Endothelial cell of umbilical vein (primary cell): Measurements from ENCODE around the gene ZNF407. TPM values are rescaled to one million over a fixed set of nuclear protein-coding genes. Genes with fewer than 3 reads are reported as not detected.

Source experiments
- BruUV-seq: library from RNA; stranded (reverse); fragments of 400-500 nt; replicated peaks from 2 replicates; lab custom pipeline; 2021; lab: Mats Ljungman, UMichigan
- CTCF ChIA-PET: fragments of 300-600, 350-600 bp; sonication (Branson Sonifier 250); formaldehyde crosslinking; loops from one replicate; lab custom pipeline; 2021; ENCODE audit warnings: antibody characterized with exemption, inconsistent platforms; lab: Charles Lee
- POLR2A ChIA-PET: fragments of 300-600, 350-600 bp; sonication (Branson Sonifier 250); formaldehyde crosslinking; loops from one replicate; lab custom pipeline; 2021; ENCODE audit warnings: antibody characterized with exemption, inconsistent platforms; lab: Charles Lee
- DNase-seq: peaks from one replicate; pipeline ENCODE4 v3.0.0-alpha.2; 2011; ENCODE audit warnings: low read depth, low spot score
- FAIRE-seq: peaks from 2 replicates; lab custom pipeline; 2011; peaks lifted over from hg19 to GRCh38; lab: Jason Lieb, UNC
- H2AFZ ChIP-seq: 2 replicates; pipeline ENCODE4 v1.6.0; 2012; ENCODE audit warnings: low read depth, low read length, control low read depth, inconsistent platforms
- H3K27ac ChIP-seq: 2 replicates; pipeline ENCODE4 v1.5.1; 2011; ENCODE audit warnings: low read depth, mild to moderate bottlenecking, control low read depth, low read length, moderate library complexity; ENCODE audit not compliant: insufficient read depth
- H3K27me3 ChIP-seq, 2 experiments: 2 replicates each; pipeline versions ENCODE4 v1.6.0 to v1.6.1; 2011; ENCODE audit warnings: low read length in 2 of 2, mixed read lengths in 1 of 2; ENCODE audit not compliant: control insufficient read depth in 2 of 2, insufficient read depth in 2 of 2
- H3K36me3 ChIP-seq, 2 experiments: 2 replicates in 1 of 2; 3 replicates in 1 of 2; pipeline ENCODE4 v1.5.1; 2011; ENCODE audit warnings: low read length in 2 of 2, mild to moderate bottlenecking in 1 of 2, moderate library complexity in 1 of 2; ENCODE audit not compliant: control insufficient read depth in 2 of 2, insufficient read depth in 2 of 2; ENCODE audit errors: extremely low read depth in 1 of 2
- H3K4me1 ChIP-seq: 3 replicates; pipeline ENCODE4 v1.5.1; 2011; ENCODE audit warnings: mild to moderate bottlenecking, low read length; ENCODE audit not compliant: control insufficient read depth, insufficient read depth; ENCODE audit errors: extremely low read depth
- H3K4me2 ChIP-seq: 2 replicates; pipeline ENCODE4 v1.6.1; 2011; ENCODE audit warnings: low read length, control low read depth, mixed read lengths; ENCODE audit not compliant: insufficient read depth
- H3K4me3 ChIP-seq, 3 experiments: fragments of 200-600 bp in 1 of 3; sonication (generic), shearing (Covaris generic) in 1 of 3; replicated peaks in 1 of 3; 2 replicates each; pipeline ENCODE4 v1.5.1; 2011 to 2016; ENCODE audit warnings: control low read depth in 3 of 3, low read length in 3 of 3, mild to moderate bottlenecking in 2 of 3, inconsistent platforms in 1 of 3, low read depth in 1 of 3, moderate library complexity in 1 of 3; ENCODE audit not compliant: insufficient read depth in 1 of 3
- H3K79me2 ChIP-seq: 2 replicates; pipeline ENCODE4 v1.6.0; 2012; ENCODE audit warnings: low read length, inconsistent platforms; ENCODE audit not compliant: control insufficient read depth, insufficient read depth
- H3K9ac ChIP-seq: replicated peaks from 2 replicates; pipeline ENCODE3; 2011; ENCODE audit warnings: low read length, control low read depth; ENCODE audit not compliant: insufficient read depth; ENCODE audit errors: extremely low read depth
- H3K9me1 ChIP-seq: replicated peaks from 3 replicates; pipeline ENCODE4 v1.6.0; 2011; ENCODE audit warnings: mild to moderate bottlenecking, low read length; ENCODE audit not compliant: control insufficient read depth, insufficient read depth; ENCODE audit errors: extremely low read depth
- H3K9me3 ChIP-seq: replicated peaks from 2 replicates; pipeline ENCODE4 v1.5.1; 2012; ENCODE audit warnings: low read length, inconsistent platforms; ENCODE audit not compliant: control insufficient read depth, insufficient read depth
- H4K20me1 ChIP-seq: replicated peaks from 2 replicates; pipeline ENCODE3; 2011; ENCODE audit warnings: mild to moderate bottlenecking, low read length; ENCODE audit not compliant: control insufficient read depth, insufficient read depth; ENCODE audit errors: extremely low read depth
- EZH2 ChIP-seq: IDR thresholded peaks from 2 replicates; pipeline ENCODE4 v1.6.1; 2012; ENCODE audit warnings: borderline replicate concordance, low read depth, mild to moderate bottlenecking, moderate library complexity, low read length, inconsistent platforms; ENCODE audit not compliant: severe bottlenecking
- FOS ChIP-seq: IDR thresholded peaks from 2 replicates; pipeline ENCODE4 v1.6.1; 2011; ENCODE audit warnings: mild to moderate bottlenecking, low read length, moderate library complexity, borderline replicate concordance; ENCODE audit not compliant: insufficient read depth
- GATA2 ChIP-seq: IDR thresholded peaks from 2 replicates; pipeline ENCODE4 v1.7.0; 2011; ENCODE audit warnings: low read depth, mild to moderate bottlenecking, moderate library complexity, mixed read lengths, low read length; ENCODE audit not compliant: insufficient read length, insufficient read depth
- JUN ChIP-seq: IDR thresholded peaks from 2 replicates; pipeline ENCODE4 v1.6.1; 2011; ENCODE audit warnings: borderline replicate concordance, low read depth; ENCODE audit not compliant: insufficient read length, insufficient read depth
- MYC ChIP-seq: IDR thresholded peaks from one replicate; pipeline ENCODE4 v1.6.1; 2011; ENCODE audit warnings: mild to moderate bottlenecking, low read depth, low read length
- POLR2A ChIP-seq: IDR thresholded peaks from 2 replicates; pipeline ENCODE4 v1.6.1; 2012; ENCODE audit warnings: low read depth, mild to moderate bottlenecking, control low read depth, low read length
- POLR2AphosphoS5 ChIP-seq: IDR thresholded peaks from 2 replicates; pipeline ENCODE4 v1.6.1; 2012; ENCODE audit warnings: low read depth, mild to moderate bottlenecking, control low read depth, low read length, moderate library complexity; ENCODE audit not compliant: insufficient read depth
- dilution Hi-C: fragments of 300-500 bp; cut with MboI; formaldehyde crosslinking; loops from one replicate; pipeline ENCODE4 v1.15.0; 2019; ENCODE audit warnings: low sequenced_read_pairs; ENCODE audit not compliant: extremely low pct_ligation_motif_present
- intact Hi-C: fragments of 100-400 bp; cut with micrococcal nuclease; formaldehyde crosslinking; loops from one replicate; pipeline ENCODE4 v1.10.0; 2022
- polyA plus RNA-seq, 4 experiments: library from polyadenylated mRNA; depleted of rRNA in 3 of 4; stranded (reverse) in 3 of 4; unstranded in 1 of 4; fragments of >200 nt; gene quantifications; 2 replicates each; pipeline versions ENCODE4 v1.2.1 to v1.2.3, GENCODE V29; 2011 to 2012; ENCODE audit warnings: missing spikeins in 1 of 4
- total RNA-seq: library from RNA; stranded (reverse); gene quantifications from 2 replicates; pipeline ENCODE4 v1.2.3, GENCODE V29; 2021
- TF ChIP-seq, protein P1 (sequence below), 2 donors: IDR thresholded peaks; 1 replicate in 1 of 2; 2 replicates in 1 of 2; pipeline ENCODE4 v1.5.1; 2011; ENCODE audit warnings: low read length in 2 of 2, mild to moderate bottlenecking in 2 of 2, moderate library complexity in 2 of 2, control low read depth in 1 of 2, inconsistent platforms in 1 of 2, low read depth in 1 of 2; ENCODE audit not compliant: insufficient read depth in 1 of 2; ENCODE audit errors: extremely low read depth in 1 of 2
- TF ChIP-seq, protein P2 (sequence below): IDR thresholded peaks from 2 replicates; pipeline ENCODE4 v1.6.1; 2011; ENCODE audit not compliant: insufficient read depth, insufficient read length

The ZNF407 gene
- total and polyA plus RNA-seq, 2 donors (not counting 3 experiments of a cell fraction or from before 2014, with no cell fraction given), result 3.8 to 20.1 TPM

DNA sequence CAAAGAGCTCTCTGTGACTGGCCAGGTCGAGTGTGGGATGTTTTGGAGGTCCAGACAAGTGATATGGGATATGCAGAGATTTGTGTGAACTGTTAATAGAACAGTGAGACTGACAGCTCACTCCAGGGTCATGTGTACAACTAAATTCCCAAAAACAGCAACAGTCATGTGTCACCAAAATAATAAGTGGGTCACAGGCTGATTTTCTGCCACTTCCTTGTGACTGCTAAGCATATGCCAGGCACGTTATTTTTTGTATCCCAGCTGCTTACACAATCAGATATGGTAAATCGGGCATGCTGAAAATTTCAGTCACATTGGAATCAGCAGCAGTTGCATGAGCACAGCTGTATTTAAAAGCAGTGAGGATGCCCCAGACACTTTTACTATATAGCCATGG is 412.6 kb downstream of the ZNF407 start:
- Histone ChIP-seq H3K9me1 (no peaks in the 10 kb centered on the region), H4K20me1 (no peaks in the 10 kb centered on the region), H3K9me3 (no peaks in the 10 kb centered on the region), H3K9ac (no peak overlapping the region), H3K4me3 (no peak overlapping the region), H3K79me2 (no peaks in the 10 kb centered on the region), H3K4me1 (no peaks in the 10 kb centered on the region), H3K4me2 (no peak overlapping the region), H3K27ac (no peak overlapping the region), H3K36me3 (no peaks in the 10 kb centered on the region), H3K27me3 (no peaks in the 10 kb centered on the region), H2AFZ (no peak overlapping the region)
- FAIRE-seq (no peak), DNase-seq (no peak)
- no peak for TF ChIP-seq MYC
- TF ChIP-seq, protein P1, sequence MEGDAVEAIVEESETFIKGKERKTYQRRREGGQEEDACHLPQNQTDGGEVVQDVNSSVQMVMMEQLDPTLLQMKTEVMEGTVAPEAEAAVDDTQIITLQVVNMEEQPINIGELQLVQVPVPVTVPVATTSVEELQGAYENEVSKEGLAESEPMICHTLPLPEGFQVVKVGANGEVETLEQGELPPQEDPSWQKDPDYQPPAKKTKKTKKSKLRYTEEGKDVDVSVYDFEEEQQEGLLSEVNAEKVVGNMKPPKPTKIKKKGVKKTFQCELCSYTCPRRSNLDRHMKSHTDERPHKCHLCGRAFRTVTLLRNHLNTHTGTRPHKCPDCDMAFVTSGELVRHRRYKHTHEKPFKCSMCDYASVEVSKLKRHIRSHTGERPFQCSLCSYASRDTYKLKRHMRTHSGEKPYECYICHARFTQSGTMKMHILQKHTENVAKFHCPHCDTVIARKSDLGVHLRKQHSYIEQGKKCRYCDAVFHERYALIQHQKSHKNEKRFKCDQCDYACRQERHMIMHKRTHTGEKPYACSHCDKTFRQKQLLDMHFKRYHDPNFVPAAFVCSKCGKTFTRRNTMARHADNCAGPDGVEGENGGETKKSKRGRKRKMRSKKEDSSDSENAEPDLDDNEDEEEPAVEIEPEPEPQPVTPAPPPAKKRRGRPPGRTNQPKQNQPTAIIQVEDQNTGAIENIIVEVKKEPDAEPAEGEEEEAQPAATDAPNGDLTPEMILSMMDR (IDR thresholded peaks at IDR 0.05; ENCODE audit: extremely low read depth in 1 of 2, insufficient read depth in 1 of 2, low read depth in 1 of 2, low read length in 2 of 2), result no peak
- TF ChIP-seq, protein P2, sequence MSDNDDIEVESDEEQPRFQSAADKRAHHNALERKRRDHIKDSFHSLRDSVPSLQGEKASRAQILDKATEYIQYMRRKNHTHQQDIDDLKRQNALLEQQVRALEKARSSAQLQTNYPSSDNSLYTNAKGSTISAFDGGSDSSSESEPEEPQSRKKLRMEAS, result no peak
- no peak for TF ChIP-seq GATA2
- no peak for TF ChIP-seq POLR2A
- no peak for TF ChIP-seq POLR2AphosphoS5
- TF ChIP-seq EZH2, result no peak
- no peak for TF ChIP-seq FOS
- no peak for TF ChIP-seq JUN
- dilution Hi-C loops, result no loop called here
- intact Hi-C loops, result no loop called here
- BruUV-seq, result no TSS peak
- POLR2A ChIA-PET, result no interaction called here
- CTCF ChIA-PET, result no interaction called here
